ENCODE results near the gene PEAK3.
A peak's percentile ranks its signal among the peaks of the same experiment; 100 is the strongest.

The PEAK3 gene

GRCh38 chr19:2236314-2237050 lies 45.5 kb downstream of the PEAK3 start, which contains the start of the genes PLEKHJ1 and SF3A2:
Gene PLEKHJ1, minus strand, starts transcription at chr19:2236329. Its CDS starts 81 bp downstream, at chr19:2236248.
Gene SF3A2, plus strand, starts transcription at chr19:2236824. Its CDS starts 6,595 bp downstream, at chr19:2243419.
- Histone ChIP-seq H3K4me3 (ENCODE audit: low read depth, low read length) (peak within 1 kb of the TSS; percentile 81), H3K36me3 (replicated peaks) (peaks cover 24% of the 10 kb centered on the region), H3K27ac (peak within 1 kb of the TSS; percentile 91), H3K27me3 (replicated peaks) (no peaks in the 10 kb centered on the region)
- peak; percentile 94 for DNase-seq
- in situ Hi-C loops (cut with HindIII; ENCODE audit: low pct_ligation_motif_present, low sequenced_read_pairs), result loop anchor here (5.0 kb wide), 1 partner anchor 91 kb away; the partner anchor contains the start of genes LSM7 and SPPL2B
- TF ChIP-seq CTCF (IDR thresholded peaks at IDR 0.05; ENCODE audit: low read depth, low read length, missing control alignments), result peak; percentile 77

GRCh38 chr19:2236064-2236313 lies 46.0 kb downstream of the PEAK3 start:
- DNase-seq, result no peak
- Histone ChIP-seq H3K27me3 (replicated peaks) (no peaks in the 10 kb centered on the region), H3K27ac (peak overlapping the region; percentile 91), H3K36me3 (replicated peaks) (peaks cover 24% of the 10 kb centered on the region), H3K4me3 (ENCODE audit: low read depth, low read length) (peak overlapping the region; percentile 81)
- TF ChIP-seq CTCF (IDR thresholded peaks at IDR 0.05; ENCODE audit: low read depth, low read length, missing control alignments), result no peak
- in situ Hi-C loops (cut with HindIII; ENCODE audit: low pct_ligation_motif_present, low sequenced_read_pairs), result loop anchor here (5.0 kb wide), 1 partner anchor 91 kb away; the partner anchor contains the start of genes LSM7 and SPPL2B

- H3K4me3 ChIP-seq (ENCODE audit: low read depth, low read length), result peak overlapping the region; percentile 81
- H3K27ac ChIP-seq, result peak overlapping the region; percentile 91
- in situ Hi-C loops (cut with HindIII; ENCODE audit: low pct_ligation_motif_present, low sequenced_read_pairs), result loop anchor here (5.0 kb wide), 1 partner anchor 92 kb away; the partner anchor contains the start of genes LSM7 and SPPL2B
- no peaks in the 10 kb centered on the region for H3K27me3 ChIP-seq (replicated peaks)
- H3K36me3 ChIP-seq (replicated peaks), result peaks cover 26% of the 10 kb centered on the region
- TF ChIP-seq CTCF (IDR thresholded peaks at IDR 0.05; ENCODE audit: low read depth, low read length, missing control alignments), result no peak
- no peak for DNase-seq
These were observed 46.5 kb downstream of the PEAK3 start for GRCh38 chr19:2235381-2236063.

GRCh38 chr19:2234996-2235380 lies 47.0 kb downstream of the PEAK3 start:
- no peak for TF ChIP-seq CTCF (IDR thresholded peaks at IDR 0.05; ENCODE audit: low read depth, low read length, missing control alignments)
- no peak for DNase-seq
- Histone ChIP-seq H3K36me3 (replicated peaks) (peaks cover 31% of the 10 kb centered on the region), H3K27ac (no peak overlapping the region), H3K4me3 (ENCODE audit: low read depth, low read length) (peak overlapping the region; percentile 81), H3K27me3 (replicated peaks) (no peaks in the 10 kb centered on the region)
- in situ Hi-C loops (cut with HindIII; ENCODE audit: low pct_ligation_motif_present, low sequenced_read_pairs), result loop anchor here (5.0 kb wide), 1 partner anchor 92 kb away; the partner anchor contains the start of genes LSM7 and SPPL2B

- DNase-seq, result no peak
- Histone ChIP-seq H3K36me3 (replicated peaks) (peaks cover 43% of the 10 kb centered on the region), H3K27ac (no peak overlapping the region), H3K4me3 (ENCODE audit: low read depth, low read length) (no peak overlapping the region), H3K27me3 (replicated peaks) (no peaks in the 10 kb centered on the region)
- in situ Hi-C loops (cut with HindIII; ENCODE audit: low pct_ligation_motif_present, low sequenced_read_pairs), result no loop called here
- TF ChIP-seq CTCF (IDR thresholded peaks at IDR 0.05; ENCODE audit: low read depth, low read length, missing control alignments), result no peak
These were observed 48.2 kb downstream of the PEAK3 start for GRCh38 chr19:2233601-2234280.
